ENCODE measurements around the gene SLC38A1.
"Not testable (repeated sequence)": the region's sequence is repeated elsewhere in the genome, so short reads cannot be mapped to it uniquely, and the experiment has no call there.

GRCh38 chr12:46190533-46190932 lies 78.3 kb downstream of the SLC38A1 start:
- not testable (repeated sequence) for TF ChIP-seq EZH2phosphoT487 (IDR thresholded peaks at IDR 0.05; ENCODE audit: insufficient read depth, low read depth); EZH2 (IDR thresholded peaks at IDR 0.05; ENCODE audit: insufficient read depth, poor library complexity, severe bottlenecking)
